NCI-H446 treated with DMSO at 0.1 percent for 48 hours (cell line): ENCODE measurements around the gene KCNA1.
"Not testable (repeated sequence)": the region's sequence is repeated elsewhere in the genome, so short reads cannot be mapped to it uniquely, and the experiment has no call there.

Source experiments
- DNase-seq: peaks from one replicate; lab custom pipeline; 2025; lab: John Stamatoyannopoulos, UW

KCNA1 gene

DNA sequence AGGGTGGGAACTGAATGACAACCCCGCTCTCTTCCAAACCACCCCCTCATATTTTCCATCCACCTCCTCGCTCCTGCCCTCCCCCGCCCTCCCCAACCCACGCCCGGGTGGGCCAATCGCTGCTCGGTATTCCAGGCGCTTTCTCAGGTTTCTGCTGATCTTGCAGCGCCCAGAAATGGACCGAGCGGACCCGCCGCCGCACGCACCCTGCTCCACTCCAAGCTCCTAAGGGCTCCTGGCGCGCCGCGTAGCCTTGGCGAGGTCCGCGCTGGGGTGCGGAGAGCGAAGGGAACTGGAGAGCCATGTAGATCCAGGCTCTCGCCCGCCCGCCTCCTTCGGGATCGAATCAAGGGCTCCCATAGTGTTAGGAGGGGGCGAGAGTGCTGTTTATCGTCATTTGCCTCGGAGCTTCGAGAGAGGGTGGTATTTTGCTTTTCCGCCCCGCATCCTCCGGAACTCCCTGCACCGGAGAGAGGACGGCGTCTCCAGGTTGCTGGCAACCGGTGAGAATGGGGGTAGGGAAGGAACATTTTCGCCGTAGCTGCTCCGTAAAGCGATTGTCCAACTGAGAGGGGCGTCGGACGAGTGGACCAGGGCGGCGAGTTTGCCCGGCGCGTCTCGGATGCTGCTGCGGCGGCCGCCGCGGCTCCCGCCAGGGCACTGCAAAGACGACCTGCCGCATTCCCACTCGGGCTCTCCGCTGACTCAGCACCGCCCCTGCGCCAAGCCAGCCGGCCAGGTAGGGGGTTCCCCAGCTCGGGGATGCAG is at the start of gene KCNA1:
Gene KCNA1 (plus strand): TSS at position 172 of the 768 bp plus-strand sequence. CDS start 1,474 bp downstream, outside the sequence.
- peak; percentile 86 for DNase-seq

DNA sequence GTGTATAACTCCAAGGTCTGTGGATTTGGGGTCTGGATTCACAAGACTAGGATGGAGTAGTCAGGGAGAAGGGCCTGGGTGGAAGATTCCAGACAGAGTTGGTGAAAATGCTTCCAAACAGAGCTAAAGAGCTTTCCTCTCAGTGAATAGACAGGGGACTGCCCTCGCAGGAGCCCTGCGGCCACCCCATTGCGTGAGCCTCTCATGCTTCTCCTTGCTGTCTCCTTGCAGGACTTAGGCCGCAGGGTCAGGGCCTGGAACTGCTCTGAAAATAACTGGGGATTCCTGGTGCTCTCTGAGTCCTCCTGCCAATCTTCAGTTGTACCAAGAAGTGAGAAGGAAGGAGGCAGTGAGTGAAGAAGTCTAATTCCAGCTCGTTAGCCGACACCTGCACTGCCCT is 49.0 kb upstream of the KCNA1 start:
- DNase-seq: no peak

DNA sequence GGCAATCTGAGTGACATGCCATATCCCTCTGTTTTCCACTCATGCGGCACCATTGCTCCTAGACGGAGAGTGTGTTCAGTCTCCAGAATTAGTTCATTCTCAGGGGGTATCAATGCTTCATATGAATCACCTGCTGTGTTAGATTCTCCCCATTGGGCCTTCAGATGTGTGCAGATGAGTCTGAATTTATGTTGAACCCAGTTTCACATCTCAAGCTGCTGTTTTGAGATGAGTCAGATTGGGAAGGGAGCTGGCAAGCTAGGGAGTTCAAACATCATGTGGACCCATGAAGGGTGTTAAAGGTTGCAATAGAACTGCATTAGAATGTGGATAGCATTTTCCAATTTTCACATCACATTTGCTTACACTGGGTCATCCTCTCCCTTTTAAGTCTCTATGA is 46.9 kb upstream of the KCNA1 start:
- no peak for DNase-seq

DNA sequence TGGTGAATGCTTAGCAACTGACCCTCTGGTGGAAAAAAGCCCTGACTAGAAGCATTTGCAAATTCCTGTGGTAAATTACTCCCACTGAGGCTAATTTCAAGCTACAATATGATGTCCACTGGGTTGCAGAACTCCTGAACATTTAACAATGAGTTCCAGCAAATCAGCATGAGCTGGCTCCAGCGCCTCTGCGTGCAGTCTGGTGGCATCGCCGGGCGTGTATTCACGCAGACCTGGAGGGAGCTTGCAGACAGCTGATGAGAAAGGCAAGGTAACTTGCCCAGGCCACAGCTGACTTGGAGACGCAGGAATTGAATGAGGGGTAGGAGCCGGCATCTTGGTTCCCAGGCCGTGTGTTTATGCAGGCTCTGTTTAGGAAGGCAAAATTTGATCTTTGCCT is 45.1 kb upstream of the KCNA1 start:
- no peak for DNase-seq

DNA sequence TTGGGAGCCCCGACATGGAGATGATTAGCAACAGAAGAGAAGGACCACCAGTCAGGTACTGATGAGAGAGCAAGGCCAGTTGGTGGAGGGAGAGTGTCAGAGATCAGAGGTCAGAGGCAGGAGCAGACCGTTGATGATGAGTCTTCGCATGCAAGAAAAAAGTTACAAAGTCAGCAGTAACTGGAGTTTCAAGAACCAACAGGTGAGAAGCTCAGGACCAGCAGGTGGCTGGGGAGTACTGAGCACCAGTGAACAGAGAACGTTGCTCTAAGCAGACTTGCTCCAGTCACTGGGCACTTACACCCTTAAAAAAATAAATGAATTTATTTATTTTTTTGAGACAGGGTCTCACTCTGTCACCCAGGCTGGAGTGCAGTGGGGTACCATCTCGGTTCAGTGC is 44.5 kb upstream of the KCNA1 start:
- DNase-seq: no peak

DNA sequence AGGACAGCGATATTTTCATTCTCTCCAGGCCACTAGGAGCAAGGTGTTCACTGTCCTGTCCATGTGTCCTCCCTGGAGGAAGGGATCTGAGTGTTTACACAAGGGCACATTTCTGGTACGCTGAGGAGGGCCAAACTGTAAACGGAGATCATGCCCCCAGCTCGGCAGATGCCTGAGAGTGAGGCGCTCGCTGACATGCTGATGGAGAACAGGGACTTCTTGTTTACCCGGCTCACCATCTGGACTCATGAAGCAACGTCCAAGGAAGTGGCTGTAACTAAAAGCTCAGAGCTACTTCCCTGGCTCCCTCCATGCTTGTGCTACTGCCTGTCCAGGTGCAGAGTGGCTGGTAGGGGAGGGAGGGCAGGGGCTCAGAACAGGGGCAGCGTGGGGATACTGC is 43.4 kb upstream of the KCNA1 start:
- peak; percentile 55 for DNase-seq

DNA sequence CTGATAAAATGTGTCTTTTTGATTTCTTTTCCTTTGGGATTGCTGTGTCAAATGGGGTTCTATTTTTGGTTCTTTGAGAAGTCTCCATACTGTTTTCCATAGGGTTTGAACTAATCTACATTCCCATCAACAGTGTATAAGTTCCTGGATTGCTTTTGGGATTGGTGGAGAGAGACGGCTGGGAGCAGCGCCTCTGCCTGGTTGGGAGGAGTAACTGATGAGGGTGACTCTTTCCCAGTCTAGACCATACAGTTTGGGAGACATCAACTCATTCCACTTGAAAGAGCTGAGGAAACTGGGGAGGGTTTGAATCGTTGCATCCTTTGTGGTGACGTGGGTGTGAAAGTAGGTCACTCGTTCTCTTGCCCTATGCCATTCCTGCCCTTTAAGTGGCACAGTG is 42.3 kb upstream of the KCNA1 start:
- no peak for DNase-seq

DNA sequence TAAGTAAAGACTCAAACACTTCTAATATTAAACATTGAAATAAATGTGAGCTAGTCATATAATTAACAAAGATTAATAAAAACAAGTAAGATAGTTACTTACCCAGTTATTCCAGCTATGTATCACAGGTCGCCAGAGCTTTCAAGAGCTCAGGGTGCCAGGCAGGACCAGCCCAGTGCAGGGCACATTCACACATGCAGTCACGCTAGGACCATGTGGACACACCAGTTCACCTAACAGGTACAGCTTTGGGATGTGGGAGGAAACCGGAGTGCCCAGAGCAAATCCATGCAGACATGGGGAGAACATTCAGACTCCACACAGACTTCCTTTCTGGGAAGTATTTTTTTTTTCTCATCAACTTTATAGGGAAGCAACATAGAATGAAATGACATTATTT is 39.3 kb upstream of the KCNA1 start:
- DNase-seq: no peak

DNA sequence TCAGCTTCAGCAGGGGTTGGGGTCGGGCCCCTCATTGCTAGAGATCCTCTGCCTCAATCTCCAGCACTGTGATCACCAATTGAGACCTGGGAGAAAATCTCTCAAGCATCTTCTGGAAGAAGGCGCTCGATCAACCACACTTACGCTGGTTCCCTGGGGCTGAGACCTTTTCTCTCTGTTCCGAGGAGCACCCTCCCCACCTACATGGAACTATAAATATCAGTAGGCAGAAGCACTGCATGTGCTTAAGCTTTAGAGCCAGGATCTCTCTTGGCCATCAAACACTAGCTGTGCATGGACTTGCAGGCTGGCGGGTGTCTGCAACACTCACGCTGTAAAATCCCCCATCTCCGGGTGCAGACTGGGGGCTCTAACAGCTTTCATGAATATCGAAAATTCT is 38.2 kb upstream of the KCNA1 start:
- no peak for DNase-seq

DNA sequence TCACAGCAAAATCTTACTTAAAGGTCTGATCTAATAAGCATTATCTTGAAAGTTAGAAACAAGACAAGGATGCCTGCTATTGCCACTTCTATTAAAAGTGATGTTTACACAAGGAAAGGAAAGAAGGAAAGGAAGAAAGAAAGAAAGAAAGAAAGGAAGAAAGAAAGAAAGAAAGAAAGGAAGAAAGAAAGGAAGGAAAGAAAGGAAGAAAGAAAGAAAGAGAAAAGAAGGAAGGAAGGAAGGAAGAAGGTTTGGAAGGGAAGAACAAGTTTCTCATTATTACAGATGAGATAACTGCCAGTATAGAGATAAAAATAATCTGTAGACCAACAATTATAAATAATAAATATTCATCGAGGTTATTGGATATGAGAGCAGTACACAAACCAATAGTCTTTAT is 35.8 kb upstream of the KCNA1 start:
- DNase-seq: no peak

DNA sequence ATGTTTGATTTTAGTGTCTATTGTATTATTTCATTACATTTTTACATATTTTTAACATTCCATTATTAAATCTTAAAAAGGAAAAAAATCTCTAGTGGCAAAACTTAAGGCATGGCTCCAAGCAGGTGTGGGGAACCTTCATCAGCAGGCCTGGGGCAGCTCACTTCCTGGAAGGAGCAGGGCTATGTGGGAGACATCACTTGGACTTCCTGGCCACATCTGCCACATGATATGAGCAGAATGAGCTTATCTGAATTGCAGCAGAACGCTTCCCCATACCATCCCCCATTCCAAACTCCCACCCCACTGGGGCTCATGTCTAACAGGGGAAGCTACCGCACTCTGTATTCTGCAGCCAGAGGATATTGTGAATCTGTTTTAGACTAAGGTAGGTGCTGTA is 35.0 kb upstream of the KCNA1 start:
- DNase-seq: no peak

DNA sequence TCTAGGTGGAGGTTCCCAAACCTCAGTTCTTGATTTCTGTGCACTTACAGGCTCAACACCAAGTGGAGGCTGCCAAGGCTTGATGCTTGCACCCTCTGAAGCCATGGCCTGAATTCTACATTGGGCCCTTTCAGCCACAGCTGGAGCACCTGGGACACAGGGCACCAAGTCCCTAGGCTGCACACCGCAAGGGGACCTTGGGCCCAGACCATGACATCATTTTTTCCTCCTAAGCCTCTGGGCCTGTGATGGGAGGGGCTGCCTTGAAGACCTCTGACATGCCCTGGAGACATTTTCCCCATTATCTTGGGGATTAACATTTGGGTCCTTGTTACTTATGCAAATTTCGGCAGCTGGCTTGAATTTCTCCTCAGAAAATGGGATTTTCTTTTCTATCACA is 30.2 kb upstream of the KCNA1 start:
- not testable (repeated sequence) for DNase-seq

DNA sequence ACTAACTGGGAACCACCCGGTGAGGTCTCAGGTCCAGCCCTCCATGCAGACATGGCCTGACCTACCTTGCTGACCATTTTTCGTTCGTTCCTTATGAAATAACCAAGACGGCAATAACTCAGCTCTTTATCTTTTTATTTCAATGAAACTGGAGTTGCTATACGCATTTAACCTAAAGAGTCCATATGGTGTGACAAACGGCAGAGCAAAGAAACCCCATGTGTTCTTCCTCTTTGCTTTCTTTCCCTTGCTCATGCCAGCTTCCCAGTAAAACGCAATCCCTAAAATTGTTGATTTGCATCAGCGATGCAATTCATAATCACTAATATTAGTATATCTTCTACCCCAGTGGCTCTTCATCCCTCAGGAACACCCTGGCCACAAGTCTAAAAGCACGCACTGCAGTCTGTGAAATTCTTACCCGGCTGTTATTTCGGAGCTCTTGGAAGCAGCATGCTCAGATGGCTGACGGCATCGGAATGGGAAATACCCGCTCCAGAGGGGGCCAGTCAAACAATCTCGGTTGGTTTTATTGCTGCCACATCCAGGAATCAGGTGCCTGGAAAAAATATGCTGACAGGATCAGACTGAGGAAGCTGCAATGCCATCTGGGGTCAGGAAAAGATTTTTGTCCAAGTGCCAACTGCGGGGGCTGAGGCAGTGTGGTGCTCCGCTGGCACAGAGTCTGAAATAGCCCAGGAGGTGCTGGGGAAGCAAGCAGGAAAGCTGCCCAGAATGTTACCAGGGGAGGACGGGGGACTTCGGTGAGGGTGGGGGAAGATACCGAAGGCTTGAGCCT is 28.2 kb upstream of the KCNA1 start:
- peak; percentile 73 for DNase-seq

DNA sequence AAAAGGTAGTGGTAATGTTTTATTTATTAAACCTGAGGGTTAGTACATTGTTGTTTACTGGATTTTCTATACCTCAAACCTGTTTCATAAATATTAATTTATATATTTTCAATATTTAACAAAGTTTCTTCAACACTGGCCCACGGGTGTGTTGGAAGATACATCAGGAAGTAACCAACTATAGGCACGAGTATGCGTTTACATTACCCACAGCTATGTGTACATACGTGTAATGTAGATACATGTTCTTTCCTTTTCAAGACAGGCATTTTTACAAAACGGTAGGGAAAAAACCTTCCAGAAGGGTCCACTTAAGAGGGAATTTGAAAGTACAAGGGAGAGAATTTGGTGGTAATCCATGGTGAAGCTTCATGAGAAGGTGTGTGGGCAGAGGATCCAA is 17.8 kb upstream of the KCNA1 start:
- DNase-seq: no peak

DNA sequence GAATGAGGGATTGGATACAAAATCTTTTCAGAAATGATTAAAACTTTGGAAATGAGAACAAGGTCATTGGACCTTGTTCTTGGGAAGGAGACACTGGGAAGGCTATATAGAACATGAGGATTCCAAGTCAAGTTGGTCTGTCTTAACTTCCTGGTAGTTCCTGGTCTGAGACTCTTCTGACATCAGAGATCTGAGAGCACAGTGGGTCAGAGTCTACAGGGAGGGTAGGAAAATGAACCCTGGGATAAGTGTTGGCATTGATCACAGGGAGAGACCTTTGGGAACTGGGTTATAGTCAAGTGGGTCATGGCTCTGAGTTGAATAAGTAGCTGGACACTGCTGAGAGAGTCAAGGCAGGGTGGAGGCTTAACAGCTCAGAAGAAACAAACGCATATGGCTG is 17.3 kb upstream of the KCNA1 start:
- DNase-seq: no peak

DNA sequence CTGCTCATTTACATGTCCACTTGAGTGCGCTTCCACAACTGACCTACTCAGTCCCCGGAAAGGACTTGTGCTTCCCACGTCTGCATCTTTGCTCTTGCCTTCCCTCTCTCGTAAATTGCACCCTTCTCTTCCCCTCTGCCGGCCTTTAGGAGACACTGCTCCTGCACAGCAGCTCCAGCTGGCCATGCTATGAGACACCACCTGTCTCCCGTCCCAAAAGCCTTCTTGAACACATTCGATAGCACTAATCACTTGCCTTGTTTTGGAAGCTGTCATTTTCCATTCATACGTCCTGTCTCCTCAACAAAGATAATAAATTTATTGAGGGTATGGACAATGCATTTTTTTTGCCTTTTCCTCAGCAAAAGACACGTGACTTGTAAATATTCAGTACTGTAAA is 15.7 kb upstream of the KCNA1 start:
- DNase-seq: no peak

DNA sequence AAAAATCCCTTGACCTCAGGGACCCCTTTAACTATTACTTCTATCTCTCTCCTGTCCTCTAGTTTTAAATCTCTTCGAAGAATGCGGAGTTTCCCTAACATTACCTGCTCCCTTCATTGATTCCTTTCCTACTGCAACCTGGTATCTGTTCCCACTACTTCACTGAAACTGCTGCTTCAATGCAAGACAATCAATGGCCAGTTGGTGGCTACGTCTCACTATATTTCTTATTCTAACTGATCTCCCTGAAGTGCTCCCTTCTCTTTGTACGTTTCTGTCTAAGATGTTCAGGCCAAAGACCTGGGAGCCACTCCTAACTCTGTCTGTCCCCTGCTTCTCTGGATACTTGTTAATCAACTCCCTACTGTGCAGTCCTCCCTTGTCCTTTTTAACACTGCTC is 10.3 kb upstream of the KCNA1 start:
- DNase-seq: peak; percentile 57

DNA sequence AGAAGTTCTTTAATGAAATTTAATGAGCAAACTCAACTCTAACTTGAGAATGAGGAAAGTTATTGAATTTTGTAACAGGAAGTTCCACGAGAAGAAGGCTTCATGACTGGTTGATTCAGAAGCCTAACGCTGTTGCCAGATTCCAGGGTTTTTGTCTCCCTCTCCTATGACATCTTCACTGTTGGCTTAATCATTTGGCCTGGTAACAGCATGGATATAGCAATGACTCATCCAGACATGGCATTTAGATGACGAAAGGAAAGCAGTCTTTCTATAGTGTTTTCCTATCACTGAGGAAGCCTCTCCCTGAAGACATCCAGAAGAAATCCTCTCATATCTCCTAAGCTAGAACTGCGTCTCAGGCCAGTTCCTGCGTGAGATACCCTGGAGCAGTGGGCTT is 9.4 kb upstream of the KCNA1 start:
- peak; percentile 86 for DNase-seq

DNA sequence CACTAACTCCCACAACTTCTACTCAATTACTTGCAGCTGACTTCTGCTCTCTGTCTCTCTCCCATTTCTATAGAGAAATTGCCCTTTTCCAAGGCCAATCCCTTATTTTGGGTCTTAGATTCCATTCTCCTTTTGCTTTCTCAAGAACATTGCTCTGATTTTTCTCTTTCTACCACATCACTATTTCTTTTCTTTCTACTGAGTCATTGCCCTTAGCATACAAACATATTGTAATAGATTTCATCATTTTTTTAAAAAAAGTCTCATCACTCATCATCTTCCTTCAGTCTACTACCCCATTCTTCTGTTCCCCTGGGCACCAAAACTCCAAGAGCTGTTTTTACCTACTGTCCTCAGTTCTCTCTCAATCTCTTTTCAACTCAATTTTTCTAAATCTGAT is 4.4 kb upstream of the KCNA1 start:
- DNase-seq: no peak

DNA sequence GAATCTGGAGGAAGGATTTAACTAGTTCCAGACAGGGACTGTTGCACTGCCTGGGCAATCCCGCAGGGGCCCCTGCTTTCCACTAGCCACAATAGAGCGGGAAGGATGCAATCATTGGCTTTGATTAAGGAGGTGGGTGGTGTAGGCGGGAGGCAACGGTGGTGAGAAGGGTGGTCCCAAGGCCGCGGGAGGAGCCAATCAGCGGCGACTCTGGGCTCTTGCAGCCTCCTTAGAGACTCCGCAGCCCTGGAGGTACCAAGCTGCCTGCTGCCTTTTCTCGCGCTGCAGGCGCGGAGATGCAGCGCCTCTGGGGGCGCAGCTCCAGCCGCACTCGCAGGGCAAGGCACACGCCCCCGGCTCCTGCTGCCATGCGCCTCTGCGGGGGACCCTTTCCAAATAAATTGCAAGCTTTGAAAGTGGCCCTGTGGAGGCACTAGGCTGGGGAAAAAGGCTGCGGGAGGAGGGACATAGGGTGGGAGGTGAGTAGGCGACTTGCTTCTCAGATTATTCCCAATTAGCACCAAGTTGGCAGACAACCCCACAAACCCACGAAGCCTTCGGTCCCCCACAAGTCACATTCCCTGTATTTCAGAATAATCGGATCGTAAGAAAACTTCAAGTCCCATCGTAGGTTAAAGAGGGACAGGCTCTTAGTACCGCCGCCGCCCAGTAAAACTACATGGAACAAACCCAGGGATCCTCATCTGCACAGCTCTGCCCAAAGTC is 858 bp upstream of the KCNA1 start:
- peak; percentile 94 for DNase-seq

DNA sequence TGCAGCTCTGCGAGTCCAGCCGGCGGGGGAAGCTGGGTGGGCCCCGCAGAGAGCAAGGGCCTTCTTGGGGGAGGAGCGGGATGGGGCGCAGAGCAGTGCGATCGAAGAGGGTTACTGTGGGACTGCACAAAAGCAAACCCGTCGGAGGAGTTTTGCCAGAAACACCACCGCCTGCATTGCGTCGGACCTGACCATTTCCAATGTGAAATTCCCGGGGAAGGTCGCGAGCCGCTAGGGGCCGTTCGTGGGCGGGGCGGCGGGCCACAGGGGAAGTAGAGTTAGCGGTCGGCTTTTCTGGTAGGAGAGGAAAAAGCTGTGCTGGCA is 333 bp upstream of the KCNA1 start:
- DNase-seq: no peak

DNA sequence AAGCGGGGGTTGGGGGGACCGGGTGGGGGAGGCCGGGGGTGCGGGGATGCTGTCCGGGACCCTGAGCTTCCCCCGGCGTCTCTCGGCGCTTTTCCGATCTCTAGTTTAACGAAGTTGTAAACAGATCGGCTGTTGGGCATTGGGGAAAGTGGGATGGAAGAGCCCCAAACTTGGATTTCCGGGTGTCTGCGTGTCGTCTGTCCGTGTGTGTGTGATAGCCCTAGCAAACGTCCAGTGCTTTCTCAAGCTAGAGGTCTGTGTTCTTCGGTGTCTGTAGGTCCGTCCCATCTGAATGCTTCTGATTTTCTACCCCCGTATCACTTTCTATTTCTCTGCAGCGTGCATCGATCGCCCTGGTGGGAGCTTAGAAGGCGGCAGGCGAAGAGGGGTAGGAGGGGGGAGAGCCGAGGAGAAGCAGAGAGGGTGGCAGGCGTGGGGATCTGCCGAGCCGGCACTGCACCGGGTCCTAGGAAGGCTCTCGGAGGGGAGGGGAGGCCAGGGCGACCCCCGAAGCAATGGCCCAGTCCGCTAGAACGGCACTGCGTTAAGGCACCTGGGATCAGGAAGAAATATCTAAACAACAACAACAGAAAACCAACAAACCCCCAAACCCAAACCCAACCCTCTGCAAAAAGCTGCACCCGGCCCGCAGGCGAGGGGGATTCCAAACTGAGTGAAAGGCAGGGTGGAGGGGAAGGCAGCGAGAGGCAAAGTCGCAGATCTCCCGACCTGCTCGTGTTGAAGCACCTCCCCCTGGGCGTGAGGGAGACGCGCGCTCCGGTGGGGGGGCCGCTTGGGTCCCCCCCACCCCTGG is 1.0 kb downstream of the KCNA1 start:
- DNase-seq: no peak
